ENCODE data around the gene CCDC102B.

CCDC102B gene

DNA sequence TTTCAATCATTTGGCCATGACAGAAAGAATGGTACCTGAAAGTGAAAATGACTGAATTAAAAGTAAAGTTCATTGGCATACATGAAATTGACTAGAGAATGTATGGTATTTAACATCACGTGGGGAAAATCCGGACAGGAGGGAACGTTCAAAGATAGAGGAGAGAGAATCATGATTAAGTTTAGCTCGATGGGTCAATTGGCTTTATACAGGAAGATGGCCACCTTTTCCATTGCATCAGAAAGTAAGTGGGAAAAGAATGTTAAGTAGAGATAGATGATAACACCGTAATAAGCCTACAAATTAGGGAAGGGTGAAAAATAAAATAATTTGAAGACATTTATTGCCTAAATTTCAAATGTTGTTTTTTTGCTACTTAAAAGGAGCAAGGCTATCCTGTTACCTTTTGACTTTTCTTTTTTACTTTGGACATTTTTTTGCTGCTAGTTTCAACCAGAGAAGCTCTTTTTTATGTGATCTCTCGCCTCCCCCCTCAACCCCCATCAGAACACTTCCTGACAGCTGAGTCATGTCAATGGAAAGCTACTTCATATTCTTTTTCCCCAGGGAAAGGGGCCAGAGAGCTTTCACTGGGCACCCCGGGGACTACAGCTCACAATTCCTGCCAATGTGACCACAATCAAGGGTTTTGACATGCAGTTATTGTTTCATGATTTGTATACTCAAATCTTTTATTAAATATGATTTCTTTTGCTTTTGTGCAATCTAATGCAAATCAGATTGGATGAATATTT, 767 bp upstream of the CCDC102B start:
- Mint-ChIP-seq H3K27ac (no peak overlapping the region), H3K9me3 (no peaks in the 10 kb centered on the region), H3K4me1 (no peaks in the 10 kb centered on the region), H3K4me3 (no peak overlapping the region), H3K27me3 (no peaks in the 10 kb centered on the region)
- ATAC-seq (no peak), DNase-seq (no peak)

- no peaks in the 10 kb centered on the region for H3K27me3 Mint-ChIP-seq
- ATAC-seq (no peak), DNase-seq (no peak)
Observed at GRCh38 chr18:68800075-68800474, 2.2 kb downstream of the CCDC102B start.

DNA sequence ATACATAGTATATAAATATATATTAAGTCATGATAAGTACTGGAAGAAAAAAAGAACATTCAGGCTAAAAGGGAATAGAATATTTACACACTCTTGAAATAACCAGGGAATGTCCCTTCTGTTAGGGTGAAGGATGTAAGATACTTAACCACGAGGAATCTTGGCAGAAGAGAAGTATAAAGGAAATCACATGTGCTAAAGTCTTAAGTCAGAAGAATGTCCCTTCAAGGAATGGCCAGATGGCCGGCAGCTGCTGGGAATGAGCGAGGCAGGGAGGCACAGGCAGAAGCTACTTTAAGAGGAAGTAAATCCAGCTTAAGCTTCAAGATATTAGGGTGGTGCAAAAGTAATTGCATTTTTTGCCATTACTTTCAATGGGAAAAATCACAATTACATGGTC, 5.5 kb downstream of the CCDC102B start:
- no peak for DNase-seq
- no peaks in the 10 kb centered on the region for H3K4me1 Mint-ChIP-seq
- no peak overlapping the region for H3K27ac Mint-ChIP-seq
- no peaks in the 10 kb centered on the region for H3K9me3 Mint-ChIP-seq
- H3K4me3 Mint-ChIP-seq = no peak overlapping the region
- ATAC-seq = no peak
- H3K27me3 Mint-ChIP-seq = no peaks in the 10 kb centered on the region

More at GRCh38 chr18:68800075-68800474, 2.2 kb downstream of the CCDC102B start:
- H3K9me3 Mint-ChIP-seq = no peaks in the 10 kb centered on the region
- H3K4me1 Mint-ChIP-seq = no peaks in the 10 kb centered on the region
- H3K27ac Mint-ChIP-seq = no peak overlapping the region
- no peak overlapping the region for H3K4me3 Mint-ChIP-seq

GRCh38 chr18:68817584-68817983, 19.7 kb downstream of the CCDC102B start:
- no peak overlapping the region for H3K4me3 Mint-ChIP-seq
- peaks cover 4% of the 10 kb centered on the region for H3K27me3 Mint-ChIP-seq
- no peak for DNase-seq
- H3K9me3 Mint-ChIP-seq = no peaks in the 10 kb centered on the region
- no peaks in the 10 kb centered on the region for H3K4me1 Mint-ChIP-seq
- ATAC-seq = no peak
- H3K27ac Mint-ChIP-seq = no peak overlapping the region

DNA sequence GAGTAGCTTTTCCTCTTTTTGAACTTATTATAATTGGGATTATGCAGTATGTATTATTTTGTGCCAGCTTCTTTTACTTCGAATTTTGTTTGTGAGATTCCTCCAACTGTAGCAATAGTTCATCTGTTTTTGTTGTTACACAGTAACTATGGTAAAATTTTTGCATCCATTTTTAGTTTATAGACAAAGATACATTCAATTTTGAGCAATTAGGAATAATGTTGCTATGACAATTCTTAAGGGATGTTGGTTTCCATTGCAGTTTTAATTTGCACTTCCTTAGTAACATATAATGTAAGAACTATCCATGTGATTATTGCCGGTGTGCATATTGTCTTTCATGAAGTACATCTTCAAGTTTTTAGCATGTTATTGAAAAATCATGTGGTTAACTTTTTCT, 20.7 kb downstream of the CCDC102B start:
- no peaks in the 10 kb centered on the region for H3K27me3 Mint-ChIP-seq
- no peak overlapping the region for H3K4me3 Mint-ChIP-seq
- H3K27ac Mint-ChIP-seq = no peak overlapping the region
- DNase-seq (no peak), ATAC-seq (no peak)
- H3K4me1 Mint-ChIP-seq = no peaks in the 10 kb centered on the region
- H3K9me3 Mint-ChIP-seq = no peaks in the 10 kb centered on the region

DNA sequence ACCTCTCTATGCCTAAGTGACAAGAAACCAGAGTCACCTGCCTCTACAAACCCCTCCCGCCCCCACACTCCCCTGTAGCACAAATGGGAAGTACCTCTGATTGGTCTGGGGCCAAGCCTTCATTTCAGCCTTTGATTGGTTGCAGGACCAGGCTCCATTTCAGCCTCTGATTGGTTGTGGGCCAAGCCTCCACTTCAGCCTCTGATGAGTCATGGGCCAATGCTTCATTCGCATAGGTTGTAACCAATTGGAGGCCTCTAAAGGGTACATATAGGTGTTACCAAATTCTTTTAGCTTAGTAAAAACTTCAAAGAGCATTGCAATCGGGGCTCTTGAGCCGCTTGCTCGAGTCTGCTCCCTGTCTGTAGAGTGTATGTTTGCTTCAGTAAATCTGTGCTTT, 25.0 kb downstream of the CCDC102B start:
- DNase-seq (no peak), ATAC-seq (no peak)
- Mint-ChIP-seq H3K27ac (no peak overlapping the region), H3K4me3 (no peak overlapping the region), H3K9me3 (no peaks in the 10 kb centered on the region), H3K4me1 (no peaks in the 10 kb centered on the region), H3K27me3 (no peaks in the 10 kb centered on the region)

DNA sequence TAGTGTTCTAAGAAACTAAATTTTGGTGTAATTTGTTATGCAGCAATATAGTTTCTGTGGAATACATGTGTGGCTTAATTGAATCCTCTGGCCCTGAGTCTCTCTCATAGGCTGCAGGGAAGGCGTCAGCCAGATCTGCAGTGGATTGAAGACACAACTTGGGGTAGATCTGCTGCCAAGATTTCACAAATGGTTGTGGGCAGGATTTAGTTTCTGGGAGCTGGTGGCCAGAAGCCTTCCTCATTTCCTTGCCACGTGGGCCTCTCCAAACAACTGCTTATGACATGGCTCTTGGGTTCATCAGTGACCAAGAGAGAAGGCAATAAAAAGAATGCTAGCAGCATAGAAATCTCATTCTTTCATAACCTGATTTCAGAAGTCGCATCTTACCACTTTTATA, 28.2 kb downstream of the CCDC102B start:
- DNase-seq (no peak), ATAC-seq (no peak)
- Mint-ChIP-seq H3K4me1 (no peaks in the 10 kb centered on the region), H3K27me3 (no peaks in the 10 kb centered on the region), H3K9me3 (no peaks in the 10 kb centered on the region), H3K4me3 (no peak overlapping the region), H3K27ac (no peak overlapping the region)

DNA sequence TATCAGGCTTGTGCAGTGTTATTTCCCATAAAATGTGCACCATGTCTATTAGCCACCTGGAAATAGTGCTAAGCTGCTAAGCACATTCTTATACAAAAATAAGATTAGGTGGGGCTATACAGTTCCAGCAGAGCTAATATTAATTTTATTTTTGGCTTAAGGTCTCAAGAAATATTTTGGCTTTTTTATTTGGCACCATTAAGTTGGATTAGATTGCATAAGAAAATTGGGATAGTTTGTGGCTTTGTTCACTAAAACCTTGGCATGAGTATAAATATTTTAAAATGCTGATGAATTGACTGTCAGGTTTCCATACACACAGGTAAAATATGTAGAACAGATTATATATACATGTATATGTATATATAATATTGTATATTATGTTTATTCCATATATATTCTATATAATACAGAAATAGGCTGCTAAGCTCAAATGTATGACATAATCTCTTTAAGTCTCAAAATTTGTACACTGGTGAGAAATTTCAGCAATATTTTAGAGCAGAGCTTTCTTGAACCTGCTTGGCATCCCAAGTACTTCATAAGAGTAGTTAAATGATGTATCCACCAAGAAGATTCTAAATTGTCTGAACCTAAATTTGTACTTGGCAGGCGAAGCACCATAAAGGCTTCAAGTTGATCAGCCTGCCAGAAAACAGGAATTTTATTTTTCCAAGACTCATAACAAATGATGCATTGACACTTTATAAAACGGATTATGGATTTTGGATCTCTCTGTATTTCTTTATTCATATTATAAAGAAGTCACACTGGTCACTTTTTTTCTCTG, 32.6 kb downstream of the CCDC102B start:
- Mint-ChIP-seq H3K4me1 (no peaks in the 10 kb centered on the region), H3K4me3 (no peak overlapping the region), H3K9me3 (no peaks in the 10 kb centered on the region), H3K27me3 (no peaks in the 10 kb centered on the region), H3K27ac (no peak overlapping the region)
- ATAC-seq = no peak
- DNase-seq = no peak

DNA sequence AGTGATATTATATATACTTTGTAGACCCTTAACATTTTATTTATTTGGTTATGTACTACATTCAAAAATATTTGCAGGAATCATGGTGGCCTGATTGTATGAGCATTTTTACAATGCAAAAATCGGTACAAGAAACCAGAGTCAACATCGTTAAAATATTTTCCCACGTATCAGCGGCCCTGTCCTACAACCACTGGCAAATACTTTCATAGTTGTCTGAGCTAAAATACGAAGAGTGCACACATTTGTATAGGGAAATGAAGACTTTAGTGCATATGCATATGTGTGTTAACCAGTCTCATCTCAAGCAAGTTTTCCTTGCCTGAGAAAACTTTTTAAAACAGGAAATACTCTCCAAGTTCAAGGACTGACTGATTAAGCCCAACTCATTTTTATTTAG, 35.9 kb downstream of the CCDC102B start:
- H3K27ac Mint-ChIP-seq = no peak overlapping the region
- H3K9me3 Mint-ChIP-seq = no peaks in the 10 kb centered on the region
- no peaks in the 10 kb centered on the region for H3K27me3 Mint-ChIP-seq
- H3K4me1 Mint-ChIP-seq = no peaks in the 10 kb centered on the region
- DNase-seq (no peak), ATAC-seq (no peak)
- no peak overlapping the region for H3K4me3 Mint-ChIP-seq

- H3K4me1 Mint-ChIP-seq = no peaks in the 10 kb centered on the region
- no peaks in the 10 kb centered on the region for H3K9me3 Mint-ChIP-seq
- no peak overlapping the region for H3K4me3 Mint-ChIP-seq
- H3K27ac Mint-ChIP-seq = no peak overlapping the region
- no peak for ATAC-seq
- no peak for DNase-seq
- H3K27me3 Mint-ChIP-seq = no peaks in the 10 kb centered on the region
Observed at GRCh38 chr18:68837665-68838451, 40.0 kb downstream of the CCDC102B start.

- no peaks in the 10 kb centered on the region for H3K4me1 Mint-ChIP-seq
- H3K27me3 Mint-ChIP-seq = no peaks in the 10 kb centered on the region
- no peak overlapping the region for H3K4me3 Mint-ChIP-seq
- no peaks in the 10 kb centered on the region for H3K9me3 Mint-ChIP-seq
- no peak for ATAC-seq
- no peak for DNase-seq
- H3K27ac Mint-ChIP-seq = no peak overlapping the region
Observed at GRCh38 chr18:68839701-68840100, 41.8 kb downstream of the CCDC102B start.

- ATAC-seq (no peak), DNase-seq (no peak)
- H3K4me1 Mint-ChIP-seq = no peaks in the 10 kb centered on the region
- H3K27me3 Mint-ChIP-seq = no peaks in the 10 kb centered on the region
- no peak overlapping the region for H3K4me3 Mint-ChIP-seq
- H3K27ac Mint-ChIP-seq = no peak overlapping the region
- no peaks in the 10 kb centered on the region for H3K9me3 Mint-ChIP-seq
Observed at GRCh38 chr18:68840554-68841263, 42.8 kb downstream of the CCDC102B start.

- Mint-ChIP-seq H3K4me3 (no peak overlapping the region), H3K4me1 (no peaks in the 10 kb centered on the region), H3K27ac (no peak overlapping the region), H3K27me3 (no peaks in the 10 kb centered on the region), H3K9me3 (no peaks in the 10 kb centered on the region)
- DNase-seq (no peak), ATAC-seq (no peak)
Observed at GRCh38 chr18:68841301-68841700, 43.4 kb downstream of the CCDC102B start.

GRCh38 chr18:68842951-68843350, 45.1 kb downstream of the CCDC102B start:
- Mint-ChIP-seq H3K9me3 (no peaks in the 10 kb centered on the region), H3K27me3 (no peaks in the 10 kb centered on the region)

DNA sequence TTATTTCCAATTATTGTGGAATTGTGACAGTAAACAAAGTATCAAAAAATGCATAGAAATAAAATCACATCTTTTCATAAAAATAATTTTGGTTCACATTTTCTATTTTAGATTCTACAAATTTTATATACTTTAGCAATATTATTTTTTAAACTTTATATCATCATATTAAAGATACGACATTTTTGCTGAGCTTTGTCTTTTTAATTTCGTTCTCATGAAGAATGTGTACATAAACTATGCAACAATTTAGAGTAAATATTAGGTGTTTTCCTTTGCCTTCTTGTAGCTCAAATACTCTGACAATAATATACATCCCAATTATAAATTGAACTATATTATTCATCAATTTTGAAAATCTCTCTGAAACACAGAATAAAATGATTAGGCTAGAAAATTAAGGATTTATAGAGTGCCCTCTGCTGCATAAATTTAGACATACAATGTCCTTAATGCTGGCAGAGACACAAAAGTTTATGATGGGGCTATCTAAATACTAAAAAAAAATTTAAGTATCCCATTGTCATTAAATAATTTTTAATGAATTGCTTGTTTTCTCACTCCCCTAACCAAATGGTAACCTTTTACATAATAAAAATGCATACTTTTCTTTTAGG, 45.7 kb downstream of the CCDC102B start:
- no peak overlapping the region for H3K27ac Mint-ChIP-seq
- no peaks in the 10 kb centered on the region for H3K27me3 Mint-ChIP-seq
- H3K4me3 Mint-ChIP-seq = no peak overlapping the region
- H3K4me1 Mint-ChIP-seq = no peaks in the 10 kb centered on the region
- ATAC-seq (no peak), DNase-seq (no peak)
- no peaks in the 10 kb centered on the region for H3K9me3 Mint-ChIP-seq

More at GRCh38 chr18:68842951-68843350, 45.1 kb downstream of the CCDC102B start:
- H3K27ac Mint-ChIP-seq = no peak overlapping the region
- H3K4me3 Mint-ChIP-seq = no peak overlapping the region
- no peak for DNase-seq
- no peaks in the 10 kb centered on the region for H3K4me1 Mint-ChIP-seq
- ATAC-seq = no peak
